ENCODE measurements around the gene CNNM4.
A peak's percentile ranks its signal among the peaks of the same experiment; 100 is the strongest.

The CNNM4 gene

GRCh38 chr2:96837575-96837974 is 76.9 kb downstream of the CNNM4 start:
- no peak for DNase-seq

- DNase-seq: no peak
These were observed 77.9 kb downstream of the CNNM4 start for GRCh38 chr2:96838345-96839292.

- DNase-seq: no peak
These were observed 78.7 kb downstream of the CNNM4 start for GRCh38 chr2:96839293-96839874.

- no peak for DNase-seq
These were observed 79.5 kb downstream of the CNNM4 start for GRCh38 chr2:96839875-96840850.

GRCh38 chr2:96841701-96842495 is 81.2 kb downstream of the CNNM4 start:
- DNase-seq: no peak

- no peak for DNase-seq
These were observed 81.9 kb downstream of the CNNM4 start for GRCh38 chr2:96842600-96842999.

GRCh38 chr2:96843538-96844268 is 83.0 kb downstream of the CNNM4 start, which contains the start of gene ANKRD23:
Gene ANKRD23 (minus strand): TSS chr2:96844021. CDS start chr2:96843992, 29 bp downstream.
- DNase-seq: no peak

GRCh38 chr2:96844405-96844808 is 83.7 kb downstream of the CNNM4 start:
- no peak for DNase-seq

GRCh38 chr2:96846825-96847224 is 86.1 kb downstream of the CNNM4 start:
- no peak for DNase-seq

- DNase-seq: no peak
These were observed 86.9 kb downstream of the CNNM4 start for GRCh38 chr2:96847586-96847985.

- no peak for DNase-seq
These were observed 87.6 kb downstream of the CNNM4 start for GRCh38 chr2:96848264-96848663.

- DNase-seq: no peak
These were observed 92.0 kb downstream of the CNNM4 start for GRCh38 chr2:96852667-96853066.

GRCh38 chr2:96853321-96853720 is 92.6 kb downstream of the CNNM4 start:
- no peak for DNase-seq

GRCh38 chr2:96856776-96857666 is 96.3 kb downstream of the CNNM4 start:
- peak; percentile 43 for DNase-seq

- DNase-seq: peak; percentile 98
These were observed 97.1 kb downstream of the CNNM4 start, which contains the start of gene ANKRD39 for GRCh38 chr2:96857667-96858372. Gene ANKRD39 (minus strand): TSS chr2:96858016. CDS start chr2:96857987, 29 bp downstream.

GRCh38 chr2:96859099-96859649 is 98.5 kb downstream of the CNNM4 start:
- DNase-seq: no peak

GRCh38 chr2:96859681-96860064 is 99.0 kb downstream of the CNNM4 start:
- DNase-seq: no peak

GRCh38 chr2:96860065-96861029 is 99.6 kb downstream of the CNNM4 start:
- DNase-seq: no peak

Data from NCI-H2171 treated with DMSO at 0.1 percent for 48 hours (cell line).